ENCODE measurements around the gene LFNG.

LFNG gene

GRCh38 chr7:2512713-2513112 lies 6.9 kb upstream of the LFNG start:
- Mint-ChIP-seq H3K4me3 (peak overlapping the region in 1 of 2 donors; percentile 37), H3K27me3 (no peaks in the 10 kb centered on the region), H3K36me3 (no peaks in the 10 kb centered on the region), H3K27ac (peak overlapping the region; percentile 98), H3K4me1 (peaks cover 49 to 65% of the 10 kb centered on the region in 2 donors), H3K9me3 (no peaks in the 10 kb centered on the region)
- ATAC-seq (replicated peaks) (no peak), DNase-seq (no peak)

GRCh38 chr7:2513702-2514101 lies 5.9 kb upstream of the LFNG start:
- Mint-ChIP-seq H3K36me3 (no peaks in the 10 kb centered on the region), H3K27me3 (no peaks in the 10 kb centered on the region), H3K4me1 (peaks cover 43 to 63% of the 10 kb centered on the region in 2 donors), H3K27ac (peak overlapping the region; percentile 98), H3K4me3 (no peak overlapping the region), H3K9me3 (no peaks in the 10 kb centered on the region)
- ATAC-seq (replicated peaks), result no peak
- DNase-seq, result no peak

GRCh38 chr7:2514473-2515423 lies 4.8 kb upstream of the LFNG start:
- H3K4me3 Mint-ChIP-seq, result no peak overlapping the region
- DNase-seq, result no peak
- no peaks in the 10 kb centered on the region for H3K36me3 Mint-ChIP-seq

GRCh38 chr7:2515424-2516193 lies 4.0 kb upstream of the LFNG start:
- DNase-seq (no peak), ATAC-seq (replicated peaks) (no peak)
- Mint-ChIP-seq H3K4me3 (no peak overlapping the region), H3K27me3 (no peaks in the 10 kb centered on the region), H3K36me3 (no peaks in the 10 kb centered on the region), H3K9me3 (no peaks in the 10 kb centered on the region), H3K27ac (no peak overlapping the region), H3K4me1 (peaks cover 33 to 50% of the 10 kb centered on the region in 2 donors)

More at GRCh38 chr7:2514473-2515423, 4.8 kb upstream of the LFNG start:
- no peak for ATAC-seq (replicated peaks)
- H3K4me1 Mint-ChIP-seq, result peaks cover 34 to 52% of the 10 kb centered on the region in 2 donors
- no peaks in the 10 kb centered on the region for H3K9me3 Mint-ChIP-seq
- H3K27me3 Mint-ChIP-seq, result no peaks in the 10 kb centered on the region
- H3K27ac Mint-ChIP-seq, result no peak overlapping the region

GRCh38 chr7:2516194-2516555 lies 3.4 kb upstream of the LFNG start:
- peaks cover 34 to 48% of the 10 kb centered on the region in 2 donors for H3K4me1 Mint-ChIP-seq
- ATAC-seq (replicated peaks), result no peak
- no peak overlapping the region for H3K4me3 Mint-ChIP-seq
- H3K27me3 Mint-ChIP-seq, result no peaks in the 10 kb centered on the region
- H3K9me3 Mint-ChIP-seq, result no peaks in the 10 kb centered on the region
- H3K27ac Mint-ChIP-seq, result no peak overlapping the region
- no peak for DNase-seq
- H3K36me3 Mint-ChIP-seq, result no peaks in the 10 kb centered on the region

GRCh38 chr7:2517026-2517425 lies 2.5 kb upstream of the LFNG start:
- no peak overlapping the region for H3K4me3 Mint-ChIP-seq

GRCh38 chr7:2517678-2518507 lies 1.7 kb upstream of the LFNG start:
- Mint-ChIP-seq H3K4me3 (peak overlapping the region; percentile 37 to 68), H3K36me3 (peaks cover 0 to 5% of the 10 kb centered on the region in 2 donors), H3K9me3 (no peaks in the 10 kb centered on the region), H3K27me3 (no peaks in the 10 kb centered on the region), H3K4me1 (peaks cover 32 to 47% of the 10 kb centered on the region in 2 donors), H3K27ac (no peak overlapping the region)
- no peak for DNase-seq
- no peak for ATAC-seq (replicated peaks)

More at GRCh38 chr7:2517026-2517425, 2.5 kb upstream of the LFNG start:
- peaks cover 34 to 47% of the 10 kb centered on the region in 2 donors for H3K4me1 Mint-ChIP-seq
- H3K27me3 Mint-ChIP-seq, result no peaks in the 10 kb centered on the region
- H3K36me3 Mint-ChIP-seq, result peaks cover 0 to 3% of the 10 kb centered on the region in 2 donors
- no peak for DNase-seq
- ATAC-seq (replicated peaks), result no peak
- H3K9me3 Mint-ChIP-seq, result no peaks in the 10 kb centered on the region
- H3K27ac Mint-ChIP-seq, result no peak overlapping the region

- ATAC-seq (replicated peaks) (no peak), DNase-seq (no peak)
- Mint-ChIP-seq H3K4me3 (peak overlapping the region; percentile 73 to 77), H3K4me1 (peaks cover 31 to 47% of the 10 kb centered on the region in 2 donors), H3K36me3 (peaks cover 0 to 7% of the 10 kb centered on the region in 2 donors), H3K27me3 (no peaks in the 10 kb centered on the region), H3K27ac (no peak overlapping the region), H3K9me3 (no peaks in the 10 kb centered on the region)
These were observed 846 bp upstream of the LFNG start for GRCh38 chr7:2518737-2519118.

GRCh38 chr7:2520131-2520760 lies 672 bp downstream of the LFNG start:
- peak overlapping the region; percentile 97 for H3K4me3 Mint-ChIP-seq
- peaks cover 1 to 7% of the 10 kb centered on the region in 2 donors for H3K36me3 Mint-ChIP-seq
- peaks cover 39 to 60% of the 10 kb centered on the region in 2 donors for H3K4me1 Mint-ChIP-seq
- DNase-seq (no peak), ATAC-seq (replicated peaks) (peak in 1 of 2 donors; percentile 1)
- no peaks in the 10 kb centered on the region for H3K27me3 Mint-ChIP-seq
- H3K27ac Mint-ChIP-seq, result peak overlapping the region; percentile 97
- no peaks in the 10 kb centered on the region for H3K9me3 Mint-ChIP-seq

- Mint-ChIP-seq H3K27me3 (no peaks in the 10 kb centered on the region), H3K4me1 (peaks cover 43 to 66% of the 10 kb centered on the region in 2 donors), H3K27ac (peak overlapping the region; percentile 97), H3K9me3 (no peaks in the 10 kb centered on the region), H3K36me3 (peaks cover 7 to 11% of the 10 kb centered on the region in 2 donors), H3K4me3 (peak overlapping the region; percentile 97)
- no peak for ATAC-seq (replicated peaks)
- DNase-seq, result no peak
These were observed 1.3 kb downstream of the LFNG start for GRCh38 chr7:2520761-2521290.

GRCh38 chr7:2521341-2521745 lies 1.8 kb downstream of the LFNG start:
- peak overlapping the region; percentile 97 for H3K4me3 Mint-ChIP-seq
- peaks cover 48 to 71% of the 10 kb centered on the region in 2 donors for H3K4me1 Mint-ChIP-seq
- no peaks in the 10 kb centered on the region for H3K9me3 Mint-ChIP-seq
- no peak for DNase-seq
- H3K27ac Mint-ChIP-seq, result peak overlapping the region; percentile 96
- ATAC-seq (replicated peaks), result peak in 1 of 2 donors; percentile 2
- peaks cover 9 to 13% of the 10 kb centered on the region in 2 donors for H3K36me3 Mint-ChIP-seq
- H3K27me3 Mint-ChIP-seq, result no peaks in the 10 kb centered on the region

- no peaks in the 10 kb centered on the region for H3K9me3 Mint-ChIP-seq
- H3K4me1 Mint-ChIP-seq, result peaks cover 53 to 78% of the 10 kb centered on the region in 2 donors
- peak; percentile 63 to 68 for ATAC-seq (replicated peaks)
- peak; percentile 79 for DNase-seq
- peaks cover 10 to 19% of the 10 kb centered on the region in 2 donors for H3K36me3 Mint-ChIP-seq
- H3K4me3 Mint-ChIP-seq, result peak overlapping the region; percentile 97
- H3K27ac Mint-ChIP-seq, result peak overlapping the region; percentile 96
- no peaks in the 10 kb centered on the region for H3K27me3 Mint-ChIP-seq
These were observed 2.5 kb downstream of the LFNG start for GRCh38 chr7:2521952-2522591.

Data from stimulated activated naive B cell treated with anti-CD40 and anti-IgM and Interleukin-4, amounts not matched to agents 10 μg/mL and 1 μg/mL and 100 μg/mL, for 72 hours (primary cell).